Measurements from ENCODE around the gene TNRC18.
"Not testable (repeated sequence)": the region's sequence is repeated elsewhere in the genome, so short reads cannot be mapped to it uniquely, and the experiment has no call there.

Gene TNRC18

DNA sequence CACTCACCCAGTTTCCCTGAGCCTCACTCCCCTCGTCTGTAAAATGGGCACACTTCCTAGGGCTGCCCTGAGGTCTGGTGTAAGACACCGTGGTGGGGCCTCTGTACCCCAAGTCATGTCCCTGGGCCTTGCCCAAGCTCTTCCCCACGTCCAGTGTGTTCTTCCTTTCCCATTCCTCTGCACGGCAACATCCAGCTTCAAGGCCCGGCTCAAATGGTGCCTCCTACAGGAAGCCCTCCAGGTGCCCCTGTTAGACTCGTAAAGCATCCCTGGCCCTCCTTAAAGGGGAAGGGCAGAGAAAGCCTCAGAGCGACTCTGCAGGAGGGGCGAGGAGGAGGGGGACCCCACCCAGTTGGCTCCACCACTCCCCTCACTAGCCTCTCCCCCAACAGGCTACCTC lies 132.3 kb downstream of the TNRC18 start:
- Histone ChIP-seq H3F3A (ENCODE audit: insufficient read depth) (no peaks in the 10 kb centered on the region), H3K36me3 (ENCODE audit: low read length) (no peaks in the 10 kb centered on the region), H3K27ac (ENCODE audit: low read depth, low read length) (no peak overlapping the region), H3K9ac (ENCODE audit: low read length) (no peak overlapping the region), H3K9me2 (replicated peaks; ENCODE audit: insufficient read depth, low read length) (no peaks in the 10 kb centered on the region), H3K4me3 (ENCODE audit: insufficient read depth, low read length, poor library complexity, severe bottlenecking) (no peak overlapping the region), H3K4me2 (ENCODE audit: low read depth, low read length, poor library complexity, severe bottlenecking) (no peak overlapping the region), H2AFZ (ENCODE audit: low read depth, low read length, severe bottlenecking) (no peak overlapping the region), H3K9me3 (ENCODE audit: insufficient read depth, low read length) (no peaks in the 10 kb centered on the region), H3K79me2 (ENCODE audit: insufficient read depth, low read length) (no peaks in the 10 kb centered on the region), H4K20me1 (ENCODE audit: low read depth, low read length) (no peaks in the 10 kb centered on the region), H3K27me3 (ENCODE audit: low read length) (no peaks in the 10 kb centered on the region)
- TF ChIP-seq CTCF (IDR thresholded peaks at IDR 0.05; ENCODE audit: insufficient read depth, low read length, poor library complexity, severe bottlenecking) (no peak), EZH2phosphoT487 (conservative IDR thresholded peaks at IDR 0.05; ENCODE audit: low read length) (no peak)

DNA sequence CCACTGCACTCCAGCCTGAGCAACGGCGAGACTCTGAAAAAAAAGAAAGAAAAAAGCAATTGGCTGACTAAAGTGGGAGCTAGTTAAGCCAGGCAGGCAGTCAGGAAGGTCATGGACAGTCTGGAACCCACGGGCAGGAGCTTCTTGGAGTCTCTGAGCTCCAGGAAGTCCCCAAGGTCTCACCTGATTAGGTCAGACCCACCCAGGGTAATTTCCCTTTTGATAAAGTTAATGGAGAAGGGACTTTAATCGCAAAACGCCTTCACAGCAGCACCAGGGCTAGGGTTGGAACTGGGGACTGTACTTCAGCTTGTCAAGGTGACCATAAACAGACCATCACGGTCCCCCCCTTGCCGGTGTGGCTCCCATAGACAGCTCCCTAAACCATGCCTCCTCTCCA lies 134.3 kb downstream of the TNRC18 start:
- Histone ChIP-seq H3K36me3 (ENCODE audit: low read length) (no peaks in the 10 kb centered on the region), H3K27me3 (ENCODE audit: low read length) (no peaks in the 10 kb centered on the region), H2AFZ (ENCODE audit: low read depth, low read length, severe bottlenecking) (no peak overlapping the region), H3K4me2 (ENCODE audit: low read depth, low read length, poor library complexity, severe bottlenecking) (no peak overlapping the region), H3K9me3 (ENCODE audit: insufficient read depth, low read length) (no peaks in the 10 kb centered on the region), H3K27ac (ENCODE audit: low read depth, low read length) (no peak overlapping the region), H4K20me1 (ENCODE audit: low read depth, low read length) (no peaks in the 10 kb centered on the region), H3K79me2 (ENCODE audit: insufficient read depth, low read length) (no peaks in the 10 kb centered on the region), H3F3A (ENCODE audit: insufficient read depth) (no peaks in the 10 kb centered on the region), H3K9me2 (replicated peaks; ENCODE audit: insufficient read depth, low read length) (no peaks in the 10 kb centered on the region), H3K4me3 (ENCODE audit: insufficient read depth, low read length, poor library complexity, severe bottlenecking) (no peak overlapping the region), H3K9ac (ENCODE audit: low read length) (no peak overlapping the region)
- TF ChIP-seq EZH2phosphoT487 (conservative IDR thresholded peaks at IDR 0.05; ENCODE audit: low read length), result no peak
- TF ChIP-seq CTCF (IDR thresholded peaks at IDR 0.05; ENCODE audit: insufficient read depth, low read length, poor library complexity, severe bottlenecking), result no peak

GRCh38 chr7:5288560-5288959 lies 135.1 kb downstream of the TNRC18 start:
- not testable (repeated sequence) for H3K36me3 ChIP-seq (ENCODE audit: low read length); H3K27me3 ChIP-seq (ENCODE audit: low read length); H3K9me3 ChIP-seq (ENCODE audit: insufficient read depth, low read length); H3K9ac ChIP-seq (ENCODE audit: low read length); H2AFZ ChIP-seq (ENCODE audit: low read depth, low read length, severe bottlenecking); H3K9me2 ChIP-seq (replicated peaks; ENCODE audit: insufficient read depth, low read length); H3K79me2 ChIP-seq (ENCODE audit: insufficient read depth, low read length); H3K27ac ChIP-seq (ENCODE audit: low read depth, low read length); H3F3A ChIP-seq (ENCODE audit: insufficient read depth); H4K20me1 ChIP-seq (ENCODE audit: low read depth, low read length); H3K4me3 ChIP-seq (ENCODE audit: insufficient read depth, low read length, poor library complexity, severe bottlenecking); H3K4me2 ChIP-seq (ENCODE audit: low read depth, low read length, poor library complexity, severe bottlenecking)

GRCh38 chr7:5287802-5288201 lies 135.8 kb downstream of the TNRC18 start:
- H3K36me3 ChIP-seq (ENCODE audit: low read length), result no peaks in the 10 kb centered on the region
- H3F3A ChIP-seq (ENCODE audit: insufficient read depth), result no peaks in the 10 kb centered on the region
- no peaks in the 10 kb centered on the region for H3K79me2 ChIP-seq (ENCODE audit: insufficient read depth, low read length)
- H3K4me2 ChIP-seq (ENCODE audit: low read depth, low read length, poor library complexity, severe bottlenecking), result no peak overlapping the region
- no peaks in the 10 kb centered on the region for H3K9me3 ChIP-seq (ENCODE audit: insufficient read depth, low read length)
- H4K20me1 ChIP-seq (ENCODE audit: low read depth, low read length), result no peaks in the 10 kb centered on the region
- H3K27ac ChIP-seq (ENCODE audit: low read depth, low read length), result no peak overlapping the region
- no peak overlapping the region for H2AFZ ChIP-seq (ENCODE audit: low read depth, low read length, severe bottlenecking)
- H3K4me3 ChIP-seq (ENCODE audit: insufficient read depth, low read length, poor library complexity, severe bottlenecking), result no peak overlapping the region
- H3K9me2 ChIP-seq (replicated peaks; ENCODE audit: insufficient read depth, low read length), result no peaks in the 10 kb centered on the region
- TF ChIP-seq CTCF (IDR thresholded peaks at IDR 0.05; ENCODE audit: insufficient read depth, low read length, poor library complexity, severe bottlenecking) (no peak), EZH2phosphoT487 (conservative IDR thresholded peaks at IDR 0.05; ENCODE audit: low read length) (no peak)
- no peak overlapping the region for H3K9ac ChIP-seq (ENCODE audit: low read length)
- no peaks in the 10 kb centered on the region for H3K27me3 ChIP-seq (ENCODE audit: low read length)

DNA sequence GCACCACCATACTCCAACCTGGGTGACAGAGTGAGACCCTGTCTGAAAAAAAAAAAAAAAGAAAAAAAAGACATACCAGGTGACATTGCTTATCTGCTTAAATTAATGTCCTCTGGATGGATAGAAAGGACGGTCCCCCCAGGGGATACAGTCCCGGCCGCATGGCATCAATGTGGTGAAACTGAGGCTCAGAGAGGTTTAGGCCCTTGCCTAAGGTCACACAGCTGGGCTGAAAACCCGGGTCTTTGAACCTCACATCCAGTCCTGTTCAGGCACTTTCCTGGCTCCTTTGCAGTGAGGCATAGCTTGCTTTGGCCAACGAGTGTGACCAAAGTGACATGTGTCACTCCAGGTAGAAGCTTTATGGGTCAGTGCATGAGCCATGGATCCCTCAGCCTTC lies 136.3 kb downstream of the TNRC18 start:
- not testable (repeated sequence) for H3K4me3 ChIP-seq (ENCODE audit: insufficient read depth, low read length, poor library complexity, severe bottlenecking); H4K20me1 ChIP-seq (ENCODE audit: low read depth, low read length); H3K9ac ChIP-seq (ENCODE audit: low read length); H3F3A ChIP-seq (ENCODE audit: insufficient read depth); H3K9me3 ChIP-seq (ENCODE audit: insufficient read depth, low read length); H3K79me2 ChIP-seq (ENCODE audit: insufficient read depth, low read length); H2AFZ ChIP-seq (ENCODE audit: low read depth, low read length, severe bottlenecking); H3K9me2 ChIP-seq (replicated peaks; ENCODE audit: insufficient read depth, low read length); H3K36me3 ChIP-seq (ENCODE audit: low read length); H3K27ac ChIP-seq (ENCODE audit: low read depth, low read length); H3K4me2 ChIP-seq (ENCODE audit: low read depth, low read length, poor library complexity, severe bottlenecking); H3K27me3 ChIP-seq (ENCODE audit: low read length)

Measured in SU-DHL-6 (cell line).